Measurements from ENCODE around the gene PNPLA5.

DNA sequence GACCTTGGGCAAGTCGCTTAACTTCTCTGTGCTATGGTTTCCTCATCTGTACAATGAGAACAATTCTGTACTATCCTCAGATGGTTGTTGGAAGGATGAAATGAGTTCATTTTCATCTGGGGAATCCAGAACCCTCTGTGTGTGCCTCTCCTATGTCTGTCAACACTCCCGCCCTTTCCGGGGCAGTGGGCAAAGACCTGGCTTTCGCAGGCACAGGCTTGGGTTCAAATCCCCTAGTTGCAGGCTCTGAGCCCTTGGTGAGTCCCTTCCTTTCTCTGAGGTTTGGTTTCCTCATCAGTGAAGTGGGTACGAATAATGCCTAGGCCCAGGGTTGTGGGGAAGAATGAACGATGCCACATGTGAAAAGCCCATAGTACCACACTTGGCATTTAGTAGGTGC is 6.0 kb downstream of the PNPLA5 start:
- TF ChIP-seq, protein P1, sequence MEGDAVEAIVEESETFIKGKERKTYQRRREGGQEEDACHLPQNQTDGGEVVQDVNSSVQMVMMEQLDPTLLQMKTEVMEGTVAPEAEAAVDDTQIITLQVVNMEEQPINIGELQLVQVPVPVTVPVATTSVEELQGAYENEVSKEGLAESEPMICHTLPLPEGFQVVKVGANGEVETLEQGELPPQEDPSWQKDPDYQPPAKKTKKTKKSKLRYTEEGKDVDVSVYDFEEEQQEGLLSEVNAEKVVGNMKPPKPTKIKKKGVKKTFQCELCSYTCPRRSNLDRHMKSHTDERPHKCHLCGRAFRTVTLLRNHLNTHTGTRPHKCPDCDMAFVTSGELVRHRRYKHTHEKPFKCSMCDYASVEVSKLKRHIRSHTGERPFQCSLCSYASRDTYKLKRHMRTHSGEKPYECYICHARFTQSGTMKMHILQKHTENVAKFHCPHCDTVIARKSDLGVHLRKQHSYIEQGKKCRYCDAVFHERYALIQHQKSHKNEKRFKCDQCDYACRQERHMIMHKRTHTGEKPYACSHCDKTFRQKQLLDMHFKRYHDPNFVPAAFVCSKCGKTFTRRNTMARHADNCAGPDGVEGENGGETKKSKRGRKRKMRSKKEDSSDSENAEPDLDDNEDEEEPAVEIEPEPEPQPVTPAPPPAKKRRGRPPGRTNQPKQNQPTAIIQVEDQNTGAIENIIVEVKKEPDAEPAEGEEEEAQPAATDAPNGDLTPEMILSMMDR (conservative IDR thresholded peaks at IDR 0.05; ENCODE audit: low read length), result no peak
- TF ChIP-seq EZH2phosphoT487 (IDR thresholded peaks at IDR 0.05; ENCODE audit: borderline replicate concordance), result no peak

Measured in Loucy (cell line).